Stomach smooth muscle (tissue), 2 donors: ENCODE results near the gene PEDS1.
"Not testable (repeated sequence)": the region's sequence is repeated elsewhere in the genome, so short reads cannot be mapped to it uniquely, and the experiment has no call there.

Source experiments
- H3K27ac ChIP-seq: one replicate; pipeline ENCODE4 v1.7.0; 2013; ENCODE audit warnings: mild to moderate bottlenecking, low read length, inconsistent platforms
- H3K27me3 ChIP-seq, 2 donors: one replicate each; pipeline ENCODE4 v1.7.0; 2013; ENCODE audit warnings: low read length in 2 of 2; ENCODE audit not compliant: insufficient read depth in 2 of 2, control insufficient read depth in 1 of 2
- H3K36me3 ChIP-seq, 2 donors: one replicate each; pipeline ENCODE4 v1.7.0; 2013; ENCODE audit warnings: low read length in 2 of 2; ENCODE audit not compliant: control insufficient read depth in 2 of 2, insufficient read depth in 2 of 2
- H3K4me1 ChIP-seq: one replicate; pipeline ENCODE4 v1.7.0; 2013; ENCODE audit warnings: low read length; ENCODE audit not compliant: control insufficient read depth, insufficient read depth
- H3K4me3 ChIP-seq, 2 donors: one replicate each; pipeline ENCODE4 v1.7.0; 2013; ENCODE audit warnings: low read length in 2 of 2
- H3K9ac ChIP-seq, 2 donors: one replicate each; pipeline ENCODE4 v1.7.0; 2013; ENCODE audit warnings: low read length in 2 of 2, mild to moderate bottlenecking in 1 of 2
- H3K9me3 ChIP-seq, 2 donors: one replicate each; pipeline ENCODE4 v1.7.0; 2013; ENCODE audit warnings: low read length in 2 of 2; ENCODE audit not compliant: control insufficient read depth in 2 of 2
- donor health status: healthy.
- donor health status: Pancreatic carcinoma.

The PEDS1 gene

DNA sequence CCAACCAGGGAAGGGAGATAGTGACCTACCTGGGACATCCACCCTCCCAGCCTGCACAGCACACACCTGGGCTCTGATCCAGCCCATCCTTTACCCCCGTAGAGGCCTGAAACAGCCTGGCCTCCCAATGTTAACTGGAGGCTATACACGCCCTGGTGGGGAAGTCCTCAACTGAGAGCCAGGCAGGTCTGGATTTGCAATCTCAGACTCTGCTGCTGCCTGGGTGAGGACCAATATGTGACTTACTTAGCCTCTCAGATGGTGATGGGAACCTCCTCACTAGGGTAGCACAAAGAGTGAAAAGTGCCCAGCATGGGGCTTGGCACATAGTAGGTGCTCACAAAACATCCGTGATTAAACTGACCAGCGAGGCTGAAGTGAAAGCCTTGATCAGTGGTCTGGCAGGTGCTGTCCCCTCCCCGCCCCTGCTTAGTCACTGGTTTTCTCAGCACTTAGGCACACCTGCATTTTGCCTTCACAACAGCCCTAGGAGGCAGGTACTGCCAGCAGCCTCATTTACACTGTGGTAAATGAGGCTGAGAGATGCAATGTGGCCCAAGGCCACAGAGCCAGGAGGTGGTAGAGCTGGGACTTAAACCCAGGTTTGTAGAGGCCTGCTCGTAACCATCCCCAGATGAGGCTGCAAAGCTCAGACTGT lies 12.4 kb downstream of the PEDS1 start:
- Histone ChIP-seq H3K27me3 (no peaks in the 10 kb centered on the region), H3K27ac (no peak overlapping the region), H3K4me3 (no peak overlapping the region), H3K36me3 (peaks cover 12 to 25% of the 10 kb centered on the region in 2 donors), H3K9ac (no peak overlapping the region), H3K9me3 (no peaks in the 10 kb centered on the region), H3K4me1 (peaks cover 20% of the 10 kb centered on the region)

DNA sequence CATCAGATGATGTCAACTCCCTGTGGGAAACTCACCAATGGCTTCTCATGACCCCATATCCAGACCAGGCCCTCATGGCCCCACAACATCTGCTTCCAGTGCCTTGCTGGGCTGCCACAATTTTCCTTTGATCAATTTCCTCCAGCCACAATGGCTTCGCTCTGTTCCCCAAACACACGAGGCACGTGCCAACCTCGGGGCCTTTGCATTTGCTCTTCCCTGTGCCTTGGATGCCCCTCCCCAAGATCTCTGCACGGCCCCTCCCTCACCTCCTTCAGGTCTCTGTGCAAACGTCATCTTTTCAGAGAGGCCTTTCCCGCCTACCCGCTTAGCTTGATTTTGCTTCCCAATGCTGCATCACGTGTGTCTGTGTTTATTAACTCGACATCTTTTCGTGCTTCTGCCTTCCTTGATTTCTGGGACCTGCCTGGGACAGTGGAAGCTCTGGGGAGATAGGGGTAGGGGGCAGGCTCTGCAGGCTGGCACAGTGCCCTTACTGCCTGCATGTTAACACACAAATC lies 13.1 kb downstream of the PEDS1 start:
- Histone ChIP-seq H3K27me3 (no peaks in the 10 kb centered on the region), H3K4me1 (peaks cover 20% of the 10 kb centered on the region)

DNA sequence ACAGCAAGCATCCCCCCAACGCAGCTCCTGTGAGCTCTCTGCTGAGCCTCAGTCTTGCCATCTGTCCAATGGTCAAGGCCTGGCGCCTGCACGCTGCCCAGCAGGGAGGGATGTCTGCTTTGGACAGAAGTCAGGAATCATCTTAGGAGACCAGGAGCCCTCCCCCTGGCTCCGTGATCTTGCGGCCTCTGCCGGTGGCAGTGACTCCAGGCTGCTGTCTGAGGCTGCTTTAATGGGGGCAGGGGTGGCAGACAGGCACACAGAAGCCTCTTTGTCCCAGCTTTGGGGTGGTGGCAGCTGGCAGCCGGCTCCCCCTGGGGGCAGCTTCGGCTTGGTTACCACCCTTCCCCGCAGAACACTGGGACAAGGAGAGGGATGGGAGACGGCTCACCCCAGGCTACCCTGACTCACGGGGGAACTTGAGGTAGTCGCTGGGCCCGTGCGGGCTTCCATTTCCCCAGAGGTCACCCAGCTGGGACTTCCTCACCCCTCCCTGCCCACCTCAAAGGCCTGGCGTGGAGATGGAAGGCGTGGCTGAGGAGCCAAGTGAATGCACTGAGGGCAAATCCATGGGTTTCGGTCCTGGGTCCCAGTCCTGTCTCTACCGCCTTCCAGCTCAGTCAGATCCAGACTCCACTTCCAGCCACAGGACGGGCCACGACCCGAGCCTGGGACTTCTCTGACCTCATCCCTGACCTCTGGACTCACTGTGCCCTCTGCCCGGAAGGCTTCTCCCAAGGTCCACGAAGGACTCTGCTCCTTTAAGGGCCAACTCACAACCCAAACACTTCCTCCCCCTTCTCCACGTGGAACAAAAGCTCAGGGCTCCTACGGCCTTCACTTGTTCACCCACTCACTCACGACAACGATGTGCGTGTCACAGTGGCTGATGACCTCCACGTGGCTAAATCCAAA lies 14.8 kb downstream of the PEDS1 start:
- no peaks in the 10 kb centered on the region for H3K9me3 ChIP-seq
- peak overlapping the region in 1 of 2 donors; percentile 5 for H3K9ac ChIP-seq
- H3K4me3 ChIP-seq, result no peak overlapping the region
- H3K27me3 ChIP-seq, result no peaks in the 10 kb centered on the region
- H3K36me3 ChIP-seq, result peaks cover 12 to 27% of the 10 kb centered on the region in 2 donors
- peak overlapping the region; percentile 6 for H3K27ac ChIP-seq
- peaks cover 20% of the 10 kb centered on the region for H3K4me1 ChIP-seq

More for the DNA sequence above, 13.1 kb downstream of the PEDS1 start:
- H3K36me3 ChIP-seq, result peaks cover 12 to 25% of the 10 kb centered on the region in 2 donors
- H3K27ac ChIP-seq, result no peak overlapping the region
- H3K9me3 ChIP-seq, result no peaks in the 10 kb centered on the region
- H3K9ac ChIP-seq, result no peak overlapping the region
- H3K4me3 ChIP-seq, result no peak overlapping the region

DNA sequence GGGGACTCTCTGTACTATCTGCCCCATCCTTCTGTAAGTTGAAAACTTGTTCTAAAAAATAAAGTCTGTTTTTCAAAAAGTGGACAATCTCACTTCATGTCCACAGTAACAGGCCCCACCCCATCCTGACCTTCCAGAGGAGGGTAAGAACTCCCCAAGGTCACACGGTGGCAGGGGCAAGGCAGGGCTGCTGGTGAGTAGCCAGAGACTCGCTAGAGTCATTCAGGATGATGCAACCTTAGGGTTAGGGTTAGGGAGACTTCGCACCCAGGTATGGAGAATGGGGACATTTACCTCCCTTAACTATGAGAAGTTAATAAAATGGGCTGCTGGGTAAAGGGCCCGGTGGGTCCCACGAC lies 15.4 kb downstream of the PEDS1 start:
- H3K4me1 ChIP-seq, result peaks cover 26% of the 10 kb centered on the region
- H3K27ac ChIP-seq, result peak overlapping the region; percentile 6
- no peaks in the 10 kb centered on the region for H3K9me3 ChIP-seq
- H3K9ac ChIP-seq, result peak overlapping the region in 1 of 2 donors; percentile 5
- H3K27me3 ChIP-seq, result no peaks in the 10 kb centered on the region
- H3K36me3 ChIP-seq, result peaks cover 9 to 23% of the 10 kb centered on the region in 2 donors
- H3K4me3 ChIP-seq, result no peak overlapping the region

DNA sequence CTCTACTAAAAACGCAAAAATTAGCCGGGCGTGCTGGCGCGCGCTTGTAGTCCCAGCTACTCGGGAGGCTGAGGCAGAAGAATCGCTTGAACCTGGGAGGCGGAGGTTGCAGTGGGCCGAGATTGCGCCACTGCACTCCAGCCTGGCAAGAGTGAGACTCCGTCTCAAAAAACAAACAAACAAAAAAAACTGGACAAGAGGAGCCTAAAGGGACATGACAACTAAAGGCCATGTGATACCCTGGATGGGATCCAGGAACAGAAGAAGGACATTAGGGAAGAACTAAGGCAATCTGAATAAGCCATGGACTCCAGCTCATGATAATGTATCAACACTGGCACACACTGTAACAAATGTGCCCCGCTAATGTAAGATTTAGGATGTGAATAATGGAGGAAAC lies 15.8 kb downstream of the PEDS1 start:
- H3K4me1 ChIP-seq, result peaks cover 27% of the 10 kb centered on the region
- not testable (repeated sequence) for H3K27me3 ChIP-seq, H3K9ac ChIP-seq, H3K27ac ChIP-seq, H3K9me3 ChIP-seq, H3K4me3 ChIP-seq
- peaks cover 5 to 20% of the 10 kb centered on the region in 2 donors for H3K36me3 ChIP-seq

DNA sequence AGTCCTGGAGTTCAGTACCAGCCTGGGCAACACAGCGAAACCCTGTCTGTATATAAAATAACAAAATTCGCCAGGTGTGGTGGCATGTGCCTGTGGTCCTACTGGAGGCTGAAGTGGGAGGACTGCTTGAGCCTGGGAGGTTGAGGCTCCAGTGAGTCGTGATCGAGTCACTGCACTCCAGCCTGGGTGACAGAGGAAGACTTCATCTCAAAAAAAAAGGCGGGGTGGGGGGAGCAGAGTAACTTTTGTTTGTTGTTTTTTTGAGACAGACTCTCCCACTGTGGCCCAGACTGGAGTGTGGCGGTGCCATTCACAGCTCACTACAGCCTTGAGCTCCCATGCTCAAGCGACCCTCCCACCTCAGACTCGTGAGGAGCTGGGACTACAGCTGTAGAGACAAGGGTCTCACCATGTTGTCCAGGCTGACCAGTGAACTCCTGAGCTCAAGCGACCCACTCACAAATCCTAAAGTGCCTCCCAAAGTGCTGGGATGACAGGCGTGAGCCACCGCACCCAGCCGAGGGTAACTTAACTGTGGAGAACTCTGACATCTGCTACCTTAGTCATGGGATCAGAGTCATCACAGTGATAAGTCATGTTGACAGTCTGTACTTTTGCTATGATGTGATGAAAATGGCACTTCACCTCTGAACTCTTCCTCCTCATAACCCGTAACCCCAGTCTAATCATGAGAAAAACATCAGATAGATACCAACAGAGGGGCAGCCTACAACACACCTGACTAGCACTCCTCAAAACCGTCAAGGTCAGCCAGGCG lies 16.5 kb downstream of the PEDS1 start:
- H3K36me3 ChIP-seq, result peaks cover 3 to 15% of the 10 kb centered on the region in 2 donors
- no peaks in the 10 kb centered on the region for H3K27me3 ChIP-seq
- H3K4me1 ChIP-seq, result peaks cover 32% of the 10 kb centered on the region
- H3K27ac ChIP-seq, result no peak overlapping the region
- no peaks in the 10 kb centered on the region for H3K9me3 ChIP-seq
- H3K4me3 ChIP-seq, result no peak overlapping the region
- no peak overlapping the region for H3K9ac ChIP-seq

DNA sequence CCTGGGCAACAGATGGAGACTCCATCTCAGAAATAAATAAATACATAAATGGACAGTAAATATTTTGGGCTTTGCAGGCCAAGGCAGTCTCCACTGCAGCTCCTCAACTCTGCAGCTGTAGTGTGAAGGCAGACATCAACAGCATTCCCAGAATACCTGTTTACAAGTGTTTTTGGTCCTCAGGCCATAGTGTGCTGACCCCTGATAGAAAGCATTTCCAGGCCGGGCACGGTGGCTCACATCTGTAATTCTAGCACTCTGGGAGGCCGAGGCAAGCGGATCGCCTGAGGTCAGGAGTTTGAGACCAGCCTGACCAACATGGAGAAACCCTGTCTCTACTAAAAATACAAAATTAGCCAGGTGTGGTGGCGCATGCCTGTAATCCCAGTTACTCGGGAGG lies 18.4 kb downstream of the PEDS1 start:
- H3K9me3 ChIP-seq, H3K27me3 ChIP-seq, H3K4me3 ChIP-seq, H3K27ac ChIP-seq, H3K9ac ChIP-seq, H3K36me3 ChIP-seq: not testable (repeated sequence)
- H3K4me1 ChIP-seq, result peaks cover 47% of the 10 kb centered on the region

DNA sequence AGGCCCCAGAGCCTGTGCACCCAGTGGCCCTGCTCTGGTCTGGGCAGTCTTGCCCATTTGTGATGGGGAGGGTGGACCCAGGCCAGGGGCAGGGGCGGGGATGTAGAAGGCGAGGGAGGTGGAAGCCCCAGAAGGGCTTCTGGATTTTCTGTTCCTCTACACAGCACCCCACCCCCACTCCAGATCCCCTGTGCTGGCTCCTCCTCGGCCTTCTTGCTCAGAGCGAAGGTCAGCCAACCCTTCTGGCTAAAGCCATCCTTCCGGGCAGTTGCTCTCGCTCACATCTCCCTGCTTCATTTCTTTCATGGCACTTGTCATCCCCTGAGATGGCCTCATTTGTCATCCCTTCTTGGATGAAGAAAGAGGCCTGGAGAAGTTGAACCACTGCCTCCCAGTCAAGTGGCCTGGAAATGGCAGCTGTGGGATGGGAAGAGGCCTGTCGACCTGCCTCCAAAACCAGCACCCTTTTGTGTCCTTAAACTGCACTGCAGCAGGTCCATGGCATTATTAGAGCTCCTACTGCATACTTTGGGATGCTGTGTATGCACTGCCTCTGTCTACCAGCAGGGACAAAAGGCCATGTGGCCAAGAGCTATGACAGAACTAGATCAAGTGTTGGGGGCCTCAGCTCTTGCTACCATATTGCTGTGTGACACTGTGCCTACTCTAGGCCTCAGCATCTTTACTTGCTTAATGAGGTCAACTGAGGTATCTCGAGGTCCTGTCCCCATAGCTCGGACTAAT lies 19.9 kb downstream of the PEDS1 start:
- Histone ChIP-seq H3K27ac (peak overlapping the region; percentile 74), H3K27me3 (no peaks in the 10 kb centered on the region), H3K4me3 (no peak overlapping the region), H3K9me3 (no peaks in the 10 kb centered on the region), H3K36me3 (peaks cover 3 to 12% of the 10 kb centered on the region in 2 donors), H3K4me1 (peaks cover 57% of the 10 kb centered on the region), H3K9ac (no peak overlapping the region)

DNA sequence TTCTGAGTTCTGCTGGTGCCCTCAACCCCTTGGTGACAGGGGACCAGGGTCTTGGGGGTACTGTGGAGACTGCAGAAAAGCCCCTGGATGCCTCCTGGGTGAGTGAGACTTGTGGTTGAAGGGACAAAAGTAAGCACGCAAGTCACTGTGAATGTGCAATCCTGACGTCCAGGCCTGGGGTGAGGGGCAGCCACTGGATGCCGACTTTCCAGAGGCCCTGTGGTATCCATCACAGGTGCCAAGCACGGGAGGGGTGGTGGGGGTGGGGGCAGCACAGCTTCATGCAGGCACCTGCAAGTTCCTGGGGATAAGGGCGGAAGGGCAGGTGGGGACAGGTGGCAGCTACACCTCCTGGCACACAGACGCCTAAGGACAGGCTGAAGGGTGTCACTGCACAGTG lies 20.5 kb downstream of the PEDS1 start:
- peak overlapping the region; percentile 74 for H3K27ac ChIP-seq
- H3K4me3 ChIP-seq, result no peak overlapping the region
- H3K9me3 ChIP-seq, result no peaks in the 10 kb centered on the region
- H3K27me3 ChIP-seq, result no peaks in the 10 kb centered on the region
- peaks cover 9 to 18% of the 10 kb centered on the region in 2 donors for H3K36me3 ChIP-seq
- peaks cover 57% of the 10 kb centered on the region for H3K4me1 ChIP-seq
- peak overlapping the region in 1 of 2 donors; percentile 21 for H3K9ac ChIP-seq

DNA sequence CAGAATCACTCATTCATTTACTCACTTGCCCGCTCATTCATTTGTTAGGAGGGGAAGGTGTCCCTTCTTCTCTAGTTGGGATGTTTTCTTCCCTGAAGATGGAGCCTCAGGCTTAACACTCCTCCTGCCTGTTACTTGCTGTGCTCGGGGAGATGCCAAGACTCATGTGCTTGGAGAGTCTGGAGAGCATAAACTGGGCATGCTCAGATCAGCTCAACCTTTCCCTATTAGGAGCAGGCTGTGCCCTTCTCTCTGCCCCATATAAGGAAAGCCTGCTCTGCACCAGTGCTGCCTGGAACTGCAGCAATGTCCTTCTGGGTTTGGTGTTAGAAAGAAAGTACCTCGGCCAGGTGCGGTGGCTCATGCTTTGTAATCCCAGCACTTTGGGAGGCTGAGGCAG lies 22.5 kb downstream of the PEDS1 start:
- peaks cover 69% of the 10 kb centered on the region for H3K4me1 ChIP-seq
- H3K9me3 ChIP-seq, result no peaks in the 10 kb centered on the region
- H3K27me3 ChIP-seq, result no peaks in the 10 kb centered on the region
- peak overlapping the region; percentile 96 for H3K27ac ChIP-seq
- H3K36me3 ChIP-seq, result peaks cover 23 to 32% of the 10 kb centered on the region in 2 donors
- peak overlapping the region; percentile 70 to 79 for H3K9ac ChIP-seq
- peak overlapping the region; percentile 71 to 91 for H3K4me3 ChIP-seq
